Endothelial cell of umbilical vein (primary cell): ENCODE measurements around the gene PRPF19. TPM values are rescaled to one million over a fixed set of nuclear protein-coding genes. Genes with fewer than 3 reads are reported as not detected.

Source experiments
- BruUV-seq: library from RNA; stranded (reverse); fragments of 400-500 nt; replicated peaks from 2 replicates; lab custom pipeline; 2021; lab: Mats Ljungman, UMichigan
- CTCF ChIA-PET: fragments of 300-600, 350-600 bp; sonication (Branson Sonifier 250); formaldehyde crosslinking; loops from one replicate; lab custom pipeline; 2021; ENCODE audit warnings: antibody characterized with exemption, inconsistent platforms; lab: Charles Lee
- POLR2A ChIA-PET: fragments of 300-600, 350-600 bp; sonication (Branson Sonifier 250); formaldehyde crosslinking; loops from one replicate; lab custom pipeline; 2021; ENCODE audit warnings: antibody characterized with exemption, inconsistent platforms; lab: Charles Lee
- DNase-seq: peaks from one replicate; pipeline ENCODE4 v3.0.0-alpha.2; 2011; ENCODE audit warnings: low read depth, low spot score
- FAIRE-seq: peaks from 2 replicates; lab custom pipeline; 2011; peaks lifted over from hg19 to GRCh38; lab: Jason Lieb, UNC
- H2AFZ ChIP-seq: 2 replicates; pipeline ENCODE4 v1.6.0; 2012; ENCODE audit warnings: low read depth, low read length, control low read depth, inconsistent platforms
- H3K27ac ChIP-seq: 2 replicates; pipeline ENCODE4 v1.5.1; 2011; ENCODE audit warnings: low read depth, mild to moderate bottlenecking, control low read depth, low read length, moderate library complexity; ENCODE audit not compliant: insufficient read depth
- H3K27me3 ChIP-seq, 2 experiments: 2 replicates each; pipeline versions ENCODE4 v1.6.0 to v1.6.1; 2011; ENCODE audit warnings: low read length in 2 of 2, mixed read lengths in 1 of 2; ENCODE audit not compliant: control insufficient read depth in 2 of 2, insufficient read depth in 2 of 2
- H3K36me3 ChIP-seq, 2 experiments: 2 replicates in 1 of 2; 3 replicates in 1 of 2; pipeline ENCODE4 v1.5.1; 2011; ENCODE audit warnings: low read length in 2 of 2, mild to moderate bottlenecking in 1 of 2, moderate library complexity in 1 of 2; ENCODE audit not compliant: control insufficient read depth in 2 of 2, insufficient read depth in 2 of 2; ENCODE audit errors: extremely low read depth in 1 of 2
- H3K4me1 ChIP-seq: 3 replicates; pipeline ENCODE4 v1.5.1; 2011; ENCODE audit warnings: mild to moderate bottlenecking, low read length; ENCODE audit not compliant: control insufficient read depth, insufficient read depth; ENCODE audit errors: extremely low read depth
- H3K4me2 ChIP-seq: 2 replicates; pipeline ENCODE4 v1.6.1; 2011; ENCODE audit warnings: low read length, control low read depth, mixed read lengths; ENCODE audit not compliant: insufficient read depth
- H3K4me3 ChIP-seq, 3 experiments: fragments of 200-600 bp in 1 of 3; sonication (generic), shearing (Covaris generic) in 1 of 3; replicated peaks in 1 of 3; 2 replicates each; pipeline ENCODE4 v1.5.1; 2011 to 2016; ENCODE audit warnings: control low read depth in 3 of 3, low read length in 3 of 3, mild to moderate bottlenecking in 2 of 3, inconsistent platforms in 1 of 3, low read depth in 1 of 3, moderate library complexity in 1 of 3; ENCODE audit not compliant: insufficient read depth in 1 of 3
- H3K79me2 ChIP-seq: 2 replicates; pipeline ENCODE4 v1.6.0; 2012; ENCODE audit warnings: low read length, inconsistent platforms; ENCODE audit not compliant: control insufficient read depth, insufficient read depth
- H3K9ac ChIP-seq: replicated peaks from 2 replicates; pipeline ENCODE3; 2011; ENCODE audit warnings: low read length, control low read depth; ENCODE audit not compliant: insufficient read depth; ENCODE audit errors: extremely low read depth
- H3K9me1 ChIP-seq: replicated peaks from 3 replicates; pipeline ENCODE4 v1.6.0; 2011; ENCODE audit warnings: mild to moderate bottlenecking, low read length; ENCODE audit not compliant: control insufficient read depth, insufficient read depth; ENCODE audit errors: extremely low read depth
- H3K9me3 ChIP-seq: replicated peaks from 2 replicates; pipeline ENCODE4 v1.5.1; 2012; ENCODE audit warnings: low read length, inconsistent platforms; ENCODE audit not compliant: control insufficient read depth, insufficient read depth
- H4K20me1 ChIP-seq: replicated peaks from 2 replicates; pipeline ENCODE3; 2011; ENCODE audit warnings: mild to moderate bottlenecking, low read length; ENCODE audit not compliant: control insufficient read depth, insufficient read depth; ENCODE audit errors: extremely low read depth
- EZH2 ChIP-seq: IDR thresholded peaks from 2 replicates; pipeline ENCODE4 v1.6.1; 2012; ENCODE audit warnings: borderline replicate concordance, low read depth, mild to moderate bottlenecking, moderate library complexity, low read length, inconsistent platforms; ENCODE audit not compliant: severe bottlenecking
- FOS ChIP-seq: IDR thresholded peaks from 2 replicates; pipeline ENCODE4 v1.6.1; 2011; ENCODE audit warnings: mild to moderate bottlenecking, low read length, moderate library complexity, borderline replicate concordance; ENCODE audit not compliant: insufficient read depth
- GATA2 ChIP-seq: IDR thresholded peaks from 2 replicates; pipeline ENCODE4 v1.7.0; 2011; ENCODE audit warnings: low read depth, mild to moderate bottlenecking, moderate library complexity, mixed read lengths, low read length; ENCODE audit not compliant: insufficient read length, insufficient read depth
- JUN ChIP-seq: IDR thresholded peaks from 2 replicates; pipeline ENCODE4 v1.6.1; 2011; ENCODE audit warnings: borderline replicate concordance, low read depth; ENCODE audit not compliant: insufficient read length, insufficient read depth
- MYC ChIP-seq: IDR thresholded peaks from one replicate; pipeline ENCODE4 v1.6.1; 2011; ENCODE audit warnings: mild to moderate bottlenecking, low read depth, low read length
- POLR2A ChIP-seq: IDR thresholded peaks from 2 replicates; pipeline ENCODE4 v1.6.1; 2012; ENCODE audit warnings: low read depth, mild to moderate bottlenecking, control low read depth, low read length
- POLR2AphosphoS5 ChIP-seq: IDR thresholded peaks from 2 replicates; pipeline ENCODE4 v1.6.1; 2012; ENCODE audit warnings: low read depth, mild to moderate bottlenecking, control low read depth, low read length, moderate library complexity; ENCODE audit not compliant: insufficient read depth
- dilution Hi-C: fragments of 300-500 bp; cut with MboI; formaldehyde crosslinking; loops from one replicate; pipeline ENCODE4 v1.15.0; 2019; ENCODE audit warnings: low sequenced_read_pairs; ENCODE audit not compliant: extremely low pct_ligation_motif_present
- intact Hi-C: fragments of 100-400 bp; cut with micrococcal nuclease; formaldehyde crosslinking; loops from one replicate; pipeline ENCODE4 v1.10.0; 2022
- polyA plus RNA-seq, 4 experiments: library from polyadenylated mRNA; depleted of rRNA in 3 of 4; stranded (reverse) in 3 of 4; unstranded in 1 of 4; fragments of >200 nt; gene quantifications; 2 replicates each; pipeline versions ENCODE4 v1.2.1 to v1.2.3, GENCODE V29; 2011 to 2012; ENCODE audit warnings: missing spikeins in 1 of 4
- total RNA-seq: library from RNA; stranded (reverse); gene quantifications from 2 replicates; pipeline ENCODE4 v1.2.3, GENCODE V29; 2021
- TF ChIP-seq, protein P1 (sequence below): IDR thresholded peaks from 2 replicates; pipeline ENCODE4 v1.6.1; 2011; ENCODE audit not compliant: insufficient read depth, insufficient read length
- TF ChIP-seq, protein P2 (sequence below), 2 donors: IDR thresholded peaks; 1 replicate in 1 of 2; 2 replicates in 1 of 2; pipeline ENCODE4 v1.5.1; 2011; ENCODE audit warnings: low read length in 2 of 2, mild to moderate bottlenecking in 2 of 2, moderate library complexity in 2 of 2, control low read depth in 1 of 2, inconsistent platforms in 1 of 2, low read depth in 1 of 2; ENCODE audit not compliant: insufficient read depth in 1 of 2; ENCODE audit errors: extremely low read depth in 1 of 2

Gene PRPF19
- total and polyA plus RNA-seq, 2 donors (not counting 3 experiments of a cell fraction or from before 2014, with no cell fraction given): 97.1 to 126 TPM

DNA sequence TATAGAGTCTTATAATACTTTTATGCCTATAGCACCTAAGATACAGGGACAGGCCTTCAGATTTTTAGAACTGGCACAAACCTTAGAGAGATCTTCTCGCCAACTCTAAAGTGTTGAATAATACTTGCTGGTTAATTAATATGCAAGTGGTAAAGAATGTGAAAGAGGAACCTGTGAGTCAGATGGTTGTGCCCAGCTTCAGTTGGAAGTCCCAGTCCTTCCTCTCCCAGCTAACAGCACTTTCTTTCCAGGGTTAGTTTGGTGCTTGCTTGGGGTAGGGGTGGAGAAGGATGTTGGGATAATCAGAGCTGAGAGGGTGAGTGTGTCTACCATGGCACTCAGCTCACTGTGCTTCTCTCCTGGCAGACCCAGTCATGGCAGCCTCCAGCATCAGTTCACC is 12.9 kb upstream of the PRPF19 start:
- H3K79me2 ChIP-seq: peaks cover 48% of the 10 kb centered on the region
- no peaks in the 10 kb centered on the region for H3K9me3 ChIP-seq
- dilution Hi-C loops: no loop called here
- no peak overlapping the region for H3K4me3 ChIP-seq
- no peak for FAIRE-seq
- POLR2A ChIA-PET: no interaction called here
- CTCF ChIA-PET: interaction anchor here (1.0 to 1.5 kb wide), 3 partner anchors 20 to 144 kb away, joined by 3 to 6 read pairs (median 3); no protein-coding TSS in a partner anchor
- no peaks in the 10 kb centered on the region for H3K9me1 ChIP-seq
- no peak overlapping the region for H3K9ac ChIP-seq
- H2AFZ ChIP-seq: no peak overlapping the region
- peak overlapping the region; percentile 19 for H3K4me2 ChIP-seq
- peaks cover 3 to 19% of the 10 kb centered on the region in 2 experiments for H3K36me3 ChIP-seq
- no TSS peak for BruUV-seq
- H3K27ac ChIP-seq: peak overlapping the region; percentile 32
- TF ChIP-seq EZH2 (no peak), GATA2 (no peak), FOS (no peak), MYC (no peak), POLR2A (no peak), JUN (no peak)
- TF ChIP-seq, protein P1, sequence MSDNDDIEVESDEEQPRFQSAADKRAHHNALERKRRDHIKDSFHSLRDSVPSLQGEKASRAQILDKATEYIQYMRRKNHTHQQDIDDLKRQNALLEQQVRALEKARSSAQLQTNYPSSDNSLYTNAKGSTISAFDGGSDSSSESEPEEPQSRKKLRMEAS: no peak
- intact Hi-C loops: loop anchor here (10.0 kb wide), 1 partner anchor 215 kb away; no protein-coding TSS in a partner anchor
- peaks cover 31% of the 10 kb centered on the region for H3K4me1 ChIP-seq
- peak; percentile 22 for DNase-seq
- no peaks in the 10 kb centered on the region for H3K27me3 ChIP-seq
- no peaks in the 10 kb centered on the region for H4K20me1 ChIP-seq

DNA sequence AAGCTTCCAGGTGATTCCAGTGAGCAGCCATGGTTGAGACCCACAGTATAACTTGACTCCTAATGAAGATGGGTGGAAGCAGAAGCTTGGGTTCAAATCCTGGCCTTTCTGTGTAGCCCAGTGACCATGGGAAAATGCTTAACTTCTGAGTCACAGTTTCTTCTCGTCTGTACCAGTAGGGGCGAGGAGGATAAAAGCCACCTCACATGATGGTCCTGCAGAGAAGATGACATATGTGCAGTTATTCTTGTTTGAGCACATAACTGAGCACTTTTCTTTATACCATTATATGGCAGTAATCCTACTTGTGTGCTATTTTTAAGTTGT is 12.5 kb upstream of the PRPF19 start:
- Histone ChIP-seq H3K4me3 (no peak overlapping the region), H3K27ac (peak overlapping the region; percentile 1), H3K4me2 (peak overlapping the region; percentile 19), H3K36me3 (peaks cover 3 to 19% of the 10 kb centered on the region in 2 experiments), H3K9me1 (no peaks in the 10 kb centered on the region), H3K79me2 (peaks cover 51% of the 10 kb centered on the region), H3K4me1 (peaks cover 31% of the 10 kb centered on the region), H3K9ac (no peak overlapping the region), H3K27me3 (no peaks in the 10 kb centered on the region), H2AFZ (no peak overlapping the region), H3K9me3 (no peaks in the 10 kb centered on the region), H4K20me1 (no peaks in the 10 kb centered on the region)
- BruUV-seq: no TSS peak
- FAIRE-seq (peak; percentile 75), DNase-seq (no peak)
- CTCF ChIA-PET: interaction anchor here (1.0 to 1.5 kb wide), 3 partner anchors 19 to 143 kb away, joined by 3 to 6 read pairs (median 3); no protein-coding TSS in a partner anchor
- POLR2A ChIA-PET: no interaction called here
- TF ChIP-seq MYC: no peak
- TF ChIP-seq JUN: peak; percentile 47
- TF ChIP-seq, protein P1: no peak
- TF ChIP-seq POLR2AphosphoS5: no peak
- TF ChIP-seq GATA2: no peak
- TF ChIP-seq, protein P2, sequence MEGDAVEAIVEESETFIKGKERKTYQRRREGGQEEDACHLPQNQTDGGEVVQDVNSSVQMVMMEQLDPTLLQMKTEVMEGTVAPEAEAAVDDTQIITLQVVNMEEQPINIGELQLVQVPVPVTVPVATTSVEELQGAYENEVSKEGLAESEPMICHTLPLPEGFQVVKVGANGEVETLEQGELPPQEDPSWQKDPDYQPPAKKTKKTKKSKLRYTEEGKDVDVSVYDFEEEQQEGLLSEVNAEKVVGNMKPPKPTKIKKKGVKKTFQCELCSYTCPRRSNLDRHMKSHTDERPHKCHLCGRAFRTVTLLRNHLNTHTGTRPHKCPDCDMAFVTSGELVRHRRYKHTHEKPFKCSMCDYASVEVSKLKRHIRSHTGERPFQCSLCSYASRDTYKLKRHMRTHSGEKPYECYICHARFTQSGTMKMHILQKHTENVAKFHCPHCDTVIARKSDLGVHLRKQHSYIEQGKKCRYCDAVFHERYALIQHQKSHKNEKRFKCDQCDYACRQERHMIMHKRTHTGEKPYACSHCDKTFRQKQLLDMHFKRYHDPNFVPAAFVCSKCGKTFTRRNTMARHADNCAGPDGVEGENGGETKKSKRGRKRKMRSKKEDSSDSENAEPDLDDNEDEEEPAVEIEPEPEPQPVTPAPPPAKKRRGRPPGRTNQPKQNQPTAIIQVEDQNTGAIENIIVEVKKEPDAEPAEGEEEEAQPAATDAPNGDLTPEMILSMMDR (IDR thresholded peaks at IDR 0.05; ENCODE audit: extremely low read depth in 1 of 2, insufficient read depth in 1 of 2, low read depth in 1 of 2, low read length in 2 of 2): no peak
- dilution Hi-C loops: no loop called here
- intact Hi-C loops: loop anchor here (10.0 kb wide), 1 partner anchor 216 kb away; no protein-coding TSS in a partner anchor
